GM18868 (cell line): Measurements from ENCODE around the gene NBDY.

Experiments used
- ATAC-seq: cut with Tn5 transposase; IDR thresholded peaks from one replicate; pipeline ENCODE4 v1.9.1; 2021; ENCODE audit warnings: mild to moderate bottlenecking, moderate library complexity; ENCODE audit not compliant: unreplicated experiment

The NBDY gene

DNA sequence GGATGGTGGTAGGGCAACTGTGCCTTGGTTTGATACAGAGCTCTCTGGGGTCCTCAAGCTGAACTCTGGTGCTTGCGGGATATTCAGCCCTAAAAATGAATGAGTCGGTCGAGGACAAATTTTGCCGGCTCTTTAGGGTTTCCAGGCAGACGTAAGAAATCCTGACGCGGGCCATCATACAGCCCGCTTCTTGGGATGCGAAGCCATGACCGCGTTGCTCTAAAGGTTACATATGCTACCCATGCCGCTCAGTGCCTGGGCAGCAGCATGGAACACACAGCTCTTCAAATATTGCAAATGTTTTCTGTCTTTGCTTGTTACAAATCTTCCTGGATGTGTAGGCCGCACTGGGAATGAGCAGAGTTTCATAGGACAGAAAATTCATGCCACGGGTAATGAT, 55.6 kb downstream of the NBDY start:
- no peak for ATAC-seq

DNA sequence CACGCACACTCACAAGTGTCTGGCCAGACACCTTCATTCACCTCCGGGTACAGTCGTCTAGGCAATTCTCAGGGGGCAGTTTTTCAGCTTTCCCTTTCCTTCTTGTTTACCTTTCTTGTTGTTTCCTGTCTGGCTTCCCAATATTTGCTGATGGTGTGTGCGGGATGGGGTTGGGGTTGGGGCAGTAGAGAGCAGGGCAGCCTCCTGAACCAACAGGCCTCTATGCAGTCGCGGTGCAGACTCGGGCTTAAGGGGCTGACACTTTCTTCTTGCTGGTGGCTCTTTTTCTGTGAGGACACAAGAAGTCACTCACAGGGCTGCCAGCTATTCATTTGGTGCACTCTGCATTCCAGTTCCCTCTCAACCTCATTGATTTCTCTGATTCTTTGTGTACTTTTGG, 56.4 kb downstream of the NBDY start:
- no peak for ATAC-seq

DNA sequence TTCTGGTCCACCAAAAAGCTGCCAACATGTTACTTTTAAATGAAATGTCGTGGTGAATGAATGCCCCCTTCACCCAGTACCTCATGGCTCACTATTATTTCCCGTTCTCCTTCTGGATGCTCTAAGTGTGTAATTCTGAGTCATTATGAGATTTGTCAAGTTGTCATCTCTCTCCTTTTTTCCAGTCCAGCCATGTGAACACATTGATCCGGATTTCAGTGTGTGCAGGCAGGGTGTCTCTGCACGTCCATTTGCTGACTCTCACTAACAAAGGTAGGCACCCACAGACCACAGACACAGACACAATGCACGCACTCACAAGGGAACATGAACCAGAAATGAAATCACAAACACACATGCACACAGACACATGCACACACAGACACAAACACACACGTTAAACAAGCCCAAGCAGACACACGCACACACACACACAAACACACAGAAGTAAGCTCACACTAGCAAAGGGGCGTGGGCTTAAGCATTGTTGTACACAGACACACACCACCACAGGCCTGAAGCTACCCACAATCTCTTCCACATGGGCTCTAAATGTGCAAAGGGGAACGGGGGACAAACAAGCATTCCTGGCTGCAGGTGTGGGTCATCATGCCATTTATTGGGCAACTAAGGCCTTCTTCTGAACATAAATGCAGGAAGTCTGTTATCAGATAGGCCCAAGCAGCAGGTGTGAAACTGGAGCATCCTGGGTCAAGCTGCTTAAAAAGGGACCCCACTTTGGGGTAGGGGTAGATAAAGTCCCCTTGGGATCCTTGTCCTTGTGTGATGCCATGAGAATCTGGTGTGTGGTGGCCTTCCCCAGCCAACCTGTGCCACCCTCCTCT, 58.1 kb downstream of the NBDY start:
- no peak for ATAC-seq

GRCh38 chrX:56787734-56788152, 58.7 kb downstream of the NBDY start:
- ATAC-seq: no peak

DNA sequence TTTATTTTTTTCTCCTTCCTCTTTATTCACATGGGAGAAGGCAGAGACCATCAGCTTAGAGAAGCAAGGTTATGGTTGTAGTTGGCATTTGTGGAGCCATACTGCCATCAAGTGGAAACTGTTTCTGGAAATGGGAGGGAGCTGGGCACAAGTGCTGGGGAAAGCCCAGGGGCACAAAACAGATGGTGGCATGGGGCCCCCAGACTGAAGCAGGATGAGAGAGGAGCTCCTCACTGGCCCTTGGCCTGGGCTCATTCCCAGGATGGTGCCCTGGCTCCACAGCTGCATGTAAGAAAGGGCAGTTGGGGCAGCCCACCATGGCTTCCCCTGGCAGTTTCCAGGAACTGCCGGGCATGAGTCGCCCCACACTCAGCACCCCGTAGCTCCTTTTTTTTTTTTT, 59.2 kb downstream of the NBDY start:
- ATAC-seq: no peak

- peak; percentile 51 for ATAC-seq
These were observed 59.7 kb downstream of the NBDY start for GRCh38 chrX:56788717-56789122.

DNA sequence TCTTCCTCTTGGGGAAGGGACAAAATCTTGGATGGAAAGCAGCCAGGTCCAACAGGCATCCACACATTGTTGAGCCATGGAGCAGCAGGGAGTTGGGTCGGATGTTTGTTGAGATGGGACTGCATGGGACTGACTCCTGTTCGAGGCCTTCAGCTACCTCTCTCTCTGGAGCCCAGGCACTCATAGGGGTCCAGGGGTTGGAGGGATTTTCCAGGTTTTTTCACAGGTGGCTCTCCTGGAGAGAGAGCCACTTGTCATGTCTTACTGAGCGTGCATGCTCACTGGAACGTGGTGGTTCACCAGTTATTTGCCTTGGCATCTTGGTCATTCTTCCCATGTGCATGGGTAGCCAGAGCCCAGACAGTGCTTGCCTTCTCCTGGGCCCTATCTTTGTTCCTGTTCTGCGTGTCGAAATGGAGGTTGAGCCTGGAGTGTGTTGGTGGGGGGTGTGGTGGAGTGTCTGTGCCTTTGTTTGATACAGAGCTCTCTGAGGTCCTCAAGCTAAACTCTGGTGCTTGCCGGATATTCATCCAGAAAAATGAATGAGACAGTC, 60.6 kb downstream of the NBDY start:
- ATAC-seq: no peak

DNA sequence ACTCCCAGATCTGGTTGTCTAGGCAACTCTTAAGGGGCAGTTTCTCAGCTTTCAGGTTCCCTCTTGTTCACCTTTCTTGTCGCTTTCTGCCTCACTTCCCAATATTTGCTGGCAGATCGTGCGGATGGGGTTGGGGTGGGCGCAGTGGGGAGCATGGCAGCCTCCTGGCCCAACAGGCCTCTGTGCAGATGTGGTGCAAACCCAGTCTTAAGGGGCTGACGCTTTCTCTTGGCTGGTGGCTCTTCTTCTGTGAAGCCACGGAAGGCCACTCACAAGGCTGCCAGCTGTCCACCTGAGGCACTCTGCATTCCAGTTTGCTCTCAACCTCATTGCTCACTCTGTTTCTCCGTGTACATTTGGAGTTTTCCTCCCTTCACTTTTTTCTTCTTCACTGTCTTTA, 61.7 kb downstream of the NBDY start:
- no peak for ATAC-seq

- ATAC-seq: no peak
These were observed 62.4 kb downstream of the NBDY start for GRCh38 chrX:56791456-56791855.

DNA sequence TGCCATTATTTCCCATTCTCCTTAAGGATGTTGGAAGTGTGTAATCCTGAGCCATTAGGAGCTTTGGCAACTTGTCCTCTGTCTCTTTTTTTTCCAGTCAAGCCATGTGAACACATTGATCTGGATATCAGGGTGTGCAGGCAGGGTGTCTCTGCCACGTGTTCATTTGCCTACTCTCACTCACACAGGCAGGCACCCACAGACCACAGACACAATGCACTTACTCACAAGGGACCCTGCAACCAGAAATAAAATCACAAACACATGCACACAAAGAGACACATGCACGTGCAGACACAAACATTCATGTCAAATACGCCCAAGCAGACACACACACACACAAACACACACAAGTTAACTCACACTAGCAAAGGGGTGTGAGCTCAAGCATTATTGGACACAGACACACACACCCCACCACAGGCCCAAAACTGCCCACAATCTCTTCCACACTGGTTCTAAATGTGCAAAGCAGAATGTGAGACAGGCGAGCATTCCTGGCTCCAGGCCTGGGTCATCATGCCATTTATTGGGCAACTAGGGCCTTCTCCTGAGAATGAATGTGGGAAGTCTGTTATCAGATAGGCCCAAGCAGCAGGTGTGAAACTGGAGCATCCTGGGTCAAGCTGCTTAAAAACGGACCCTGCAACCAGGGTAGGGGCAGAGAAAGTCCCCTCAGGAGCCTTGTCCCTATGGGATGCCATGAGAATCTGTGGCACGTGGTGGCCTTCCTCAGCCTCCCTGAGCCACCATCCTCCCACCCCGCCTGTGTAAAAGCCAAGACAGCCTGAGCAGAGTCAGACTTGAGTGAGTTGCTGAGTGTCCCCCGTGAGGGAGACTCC, 63.4 kb downstream of the NBDY start:
- peak; percentile 55 for ATAC-seq

- ATAC-seq: no peak
These were observed 64.0 kb downstream of the NBDY start for GRCh38 chrX:56793112-56793430.

DNA sequence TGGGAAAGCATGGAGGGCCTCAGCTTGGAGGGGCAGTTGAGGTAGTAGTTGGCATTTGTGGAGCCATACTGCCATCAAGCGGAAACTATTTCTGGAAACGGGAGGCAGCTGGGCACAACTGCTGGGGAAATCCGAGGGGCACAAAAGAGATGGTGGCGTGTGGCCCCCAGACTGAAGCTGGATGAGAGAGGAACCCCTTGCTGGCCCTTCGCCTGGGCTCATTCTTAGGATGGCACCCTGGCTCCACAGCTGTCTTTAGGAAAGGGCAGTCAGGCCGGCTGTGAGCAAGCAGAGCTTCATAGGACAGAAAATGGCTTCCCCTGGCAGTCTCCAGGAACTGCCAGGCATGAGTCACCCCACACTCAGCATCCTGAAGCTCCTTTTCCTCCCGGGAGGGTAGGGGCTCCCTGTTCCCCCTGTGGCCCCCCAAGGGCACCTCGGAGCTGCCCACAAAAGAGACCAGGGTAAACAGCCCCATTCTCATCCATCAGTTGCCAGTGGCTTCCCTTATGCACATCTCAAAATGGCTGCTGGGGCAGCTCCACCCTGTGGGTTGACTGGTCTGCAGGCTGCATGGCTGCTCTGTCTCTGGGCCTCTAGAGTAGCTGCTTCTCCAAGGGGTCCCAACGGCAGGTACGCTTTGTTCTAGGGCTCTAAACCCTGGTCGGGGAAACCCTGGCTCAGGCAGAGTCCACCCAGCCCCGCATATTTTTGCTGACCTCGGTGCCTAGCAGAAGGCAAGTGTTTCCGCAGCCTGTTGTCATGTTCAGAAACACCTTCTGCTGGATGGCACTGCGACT, 64.7 kb downstream of the NBDY start:
- no peak for ATAC-seq

DNA sequence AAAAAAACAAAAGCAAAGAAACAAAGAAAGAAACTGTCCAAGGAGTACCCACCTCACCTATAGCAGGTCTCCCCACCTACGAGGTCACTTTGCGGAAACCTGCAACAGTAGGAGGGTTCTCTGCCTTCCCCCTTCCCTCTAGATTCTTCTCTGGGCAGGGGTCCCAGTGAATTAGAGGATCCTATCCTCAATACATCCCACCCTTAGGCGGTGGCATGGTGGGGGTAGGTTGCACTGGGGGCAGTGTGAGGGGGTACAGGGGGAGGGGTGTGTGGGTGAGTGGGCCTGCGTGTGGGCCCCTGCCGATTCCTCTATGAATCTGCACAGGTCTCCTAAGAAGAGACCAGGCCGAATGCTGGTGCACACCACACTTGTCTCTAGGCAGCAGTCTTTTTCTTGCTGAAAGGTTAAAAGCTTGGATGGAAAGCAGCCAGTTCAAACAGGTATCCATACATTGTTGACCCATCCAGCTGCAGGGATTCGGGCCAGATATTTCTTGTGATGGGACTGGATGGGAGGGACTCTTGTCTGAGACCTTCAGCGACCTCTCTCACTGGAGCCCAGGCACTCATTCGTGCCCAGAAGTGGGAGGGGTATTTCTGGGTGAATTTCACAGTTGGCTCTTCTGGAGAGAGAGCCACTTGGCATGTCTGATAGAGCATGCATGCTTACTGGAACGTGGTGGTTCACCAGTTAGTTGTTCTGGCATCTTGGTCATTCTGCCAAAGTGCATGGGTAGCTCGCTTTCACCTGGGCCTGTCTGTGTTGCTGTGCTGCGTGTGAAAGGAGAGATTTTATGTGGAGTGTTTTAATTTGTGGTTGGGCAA, 65.6 kb downstream of the NBDY start:
- ATAC-seq: no peak

GRCh38 chrX:56795309-56795868, 66.3 kb downstream of the NBDY start:
- ATAC-seq: no peak

- no peak for ATAC-seq
These were observed 67.8 kb downstream of the NBDY start for GRCh38 chrX:56796641-56797395.

DNA sequence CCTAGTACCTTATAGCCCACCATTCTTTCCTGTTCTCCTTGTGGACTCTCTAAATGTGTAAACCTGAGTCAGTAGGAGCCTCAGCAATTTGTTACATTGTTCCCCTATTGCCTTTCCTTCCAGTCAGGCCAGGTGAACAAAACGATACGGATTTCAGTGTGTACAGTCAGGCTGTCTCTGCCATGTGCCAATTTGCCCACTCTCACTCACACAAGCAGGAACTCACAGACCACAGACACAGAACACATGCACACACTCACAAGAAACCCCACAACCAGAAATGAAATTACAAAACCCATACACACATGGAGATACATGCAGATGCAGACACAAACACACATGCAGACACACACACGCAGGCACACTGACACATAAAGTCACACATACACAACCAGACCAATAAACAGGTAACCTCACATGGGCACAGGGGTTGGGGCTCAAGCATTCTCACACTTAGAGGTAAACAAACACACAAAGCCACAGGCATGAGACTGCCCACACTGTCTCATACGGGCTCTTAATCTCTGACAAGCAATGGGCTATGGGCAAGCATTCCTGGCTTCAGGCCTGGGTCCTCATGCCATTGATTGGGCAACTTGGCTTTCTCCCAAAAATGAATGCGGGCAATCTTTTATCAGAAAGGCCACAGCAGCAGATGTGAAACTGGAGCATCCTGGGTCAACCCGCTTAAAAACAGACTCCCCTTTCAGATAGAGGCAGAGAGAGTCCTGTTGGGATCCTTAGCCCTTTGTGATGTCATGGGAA, 68.7 kb downstream of the NBDY start:
- no peak for ATAC-seq

GRCh38 chrX:56798339-56798711, 69.3 kb downstream of the NBDY start:
- no peak for ATAC-seq
